CD14-positive monocyte (primary cell): ENCODE data around the gene MAGEA8. TPM values are rescaled to one million over a fixed set of nuclear protein-coding genes. Genes with fewer than 3 reads are reported as not detected.

ENCODE experiments used
- DNase-seq, 3 donors: peaks; one replicate each; pipeline ENCODE4 v3.0.0-alpha.2; 2011 to 2022
- H2AFZ ChIP-seq: 2 replicates; pipeline ENCODE4 v1.6.0; 2012; ENCODE audit warnings: mild to moderate bottlenecking, low read depth, low read length, inconsistent platforms; ENCODE audit not compliant: insufficient read depth, poor library complexity, severe bottlenecking
- H3K27ac ChIP-seq, 2 donors: 1 replicate in 1 of 2; 2 replicates in 1 of 2; pipeline ENCODE4 v1.5.1; 2012 to 2013; ENCODE audit warnings: low read length in 2 of 2, control low read depth in 1 of 2, inconsistent platforms in 1 of 2, low read depth in 1 of 2, mild to moderate bottlenecking in 1 of 2
- H3K27me3 ChIP-seq, 2 donors: one replicate each; pipeline versions ENCODE4 v1.6.0 to v1.6.1; 2011 to 2013; ENCODE audit warnings: low read length in 2 of 2; ENCODE audit not compliant: control insufficient read depth in 2 of 2, insufficient read depth in 2 of 2
- H3K36me3 ChIP-seq, 2 donors: replicated peaks in 1 of 2; 1 replicate in 1 of 2; 2 replicates in 1 of 2; pipeline versions ENCODE4 v1.5.1 to v1.6.1; 2012 to 2013; ENCODE audit warnings: low read length in 2 of 2, control low read depth in 1 of 2, inconsistent platforms in 1 of 2, mild to moderate bottlenecking in 1 of 2; ENCODE audit not compliant: insufficient read depth in 2 of 2, control insufficient read depth in 1 of 2
- H3K4me1 ChIP-seq, 2 donors: 1 replicate in 1 of 2; 2 replicates in 1 of 2; pipeline versions ENCODE4 v1.5.1 to v1.6.1; 2012 to 2013; ENCODE audit warnings: low read length in 2 of 2, control low read depth in 1 of 2, inconsistent platforms in 1 of 2, mild to moderate bottlenecking in 1 of 2, moderate library complexity in 1 of 2; ENCODE audit not compliant: insufficient read depth in 2 of 2, control insufficient read depth in 1 of 2
- H3K4me2 ChIP-seq: replicated peaks from 2 replicates; pipeline ENCODE3; 2012; ENCODE audit warnings: low read length, moderate library complexity, mild to moderate bottlenecking; ENCODE audit not compliant: poor library complexity, severe bottlenecking; ENCODE audit errors: extremely low read depth
- H3K4me3 ChIP-seq, 3 experiments: fragments of 200-600 bp in 1 of 3; sonication (generic) in 1 of 3; replicated peaks in 1 of 3; 1 replicate in 2 of 3; 2 replicates in 1 of 3; pipeline ENCODE4 v1.5.1; 2011 to 2013; ENCODE audit warnings: low read length in 3 of 3, mild to moderate bottlenecking in 3 of 3, control low read depth in 2 of 3, low read depth in 2 of 3, inconsistent platforms in 1 of 3, moderate library complexity in 1 of 3
- H3K79me2 ChIP-seq: 2 replicates; pipeline ENCODE4 v1.6.0; 2012; ENCODE audit warnings: mild to moderate bottlenecking, control low read depth, inconsistent platforms, low read length, moderate library complexity; ENCODE audit not compliant: insufficient read depth
- H3K9ac ChIP-seq: 2 replicates; pipeline ENCODE4 v1.6.0; 2017; ENCODE audit warnings: low read length, mild to moderate bottlenecking; ENCODE audit not compliant: insufficient read depth, poor library complexity, severe bottlenecking
- H3K9me3 ChIP-seq, 2 donors: replicated peaks in 1 of 2; 1 replicate in 1 of 2; 2 replicates in 1 of 2; pipeline versions ENCODE4 v1.5.1 to v1.6.1; 2012 to 2013; ENCODE audit warnings: low read length in 2 of 2, control low read depth in 1 of 2; ENCODE audit not compliant: control insufficient read depth in 1 of 2, insufficient read depth in 1 of 2
- H4K20me1 ChIP-seq: 2 replicates; pipeline ENCODE4 v1.6.0; 2012; ENCODE audit warnings: mild to moderate bottlenecking, low read length, control low read depth, moderate library complexity; ENCODE audit not compliant: insufficient read depth
- H3K27ac Mint-ChIP-seq, 7 donors: one replicate each; pipeline ENCODE4 v1.8.0; 2020; ENCODE audit warnings: mild to moderate bottlenecking in 7 of 7, mixed read lengths in 7 of 7, moderate library complexity in 6 of 7, inconsistent platforms in 2 of 7
- H3K27me3 Mint-ChIP-seq, 3 donors: one replicate each; pipeline ENCODE4 v1.8.0; 2021 to 2022; ENCODE audit warnings: low read depth in 3 of 3, mild to moderate bottlenecking in 3 of 3, mixed read lengths in 3 of 3, moderate library complexity in 3 of 3, inconsistent platforms in 1 of 3
- H3K36me3 Mint-ChIP-seq, 2 donors: one replicate each; pipeline ENCODE4 v1.8.0; 2020; ENCODE audit warnings: mixed read lengths in 2 of 2, inconsistent platforms in 1 of 2, mild to moderate bottlenecking in 1 of 2
- H3K4me1 Mint-ChIP-seq: one replicate; pipeline ENCODE4 v1.8.0; 2020; ENCODE audit warnings: mild to moderate bottlenecking, mixed read lengths
- H3K4me3 Mint-ChIP-seq, 2 donors: one replicate each; pipeline ENCODE4 v1.8.0; 2020; ENCODE audit warnings: mild to moderate bottlenecking in 2 of 2, mixed read lengths in 2 of 2, moderate library complexity in 1 of 2
- H3K9me3 Mint-ChIP-seq, 7 donors: one replicate each; pipeline ENCODE4 v1.8.0; 2020 to 2022; ENCODE audit warnings: mixed read lengths in 7 of 7, mild to moderate bottlenecking in 6 of 7, moderate library complexity in 6 of 7, inconsistent platforms in 2 of 7
- CTCF ChIP-seq: fragments of 200-600 bp; IDR thresholded peaks from one replicate; pipeline ENCODE4 v1.8.0; 2022; ENCODE audit warnings: antibody characterized with exemption, mild to moderate bottlenecking
- WGBS: methylation state at CpG from one replicate; pipeline ENCODE4 v1.1.5; 2013; ENCODE audit warnings: missing lambda C conversion rate; ENCODE audit not compliant: insufficient coverage; 5-methylcytosine and 5-hydroxymethylcytosine counted together
- intact Hi-C, 2 donors: fragments of 100-400 bp; cut with micrococcal nuclease; formaldehyde crosslinking; loops; one replicate each; pipeline versions ENCODE4 v1.15.0 to v1.15.1; 2023
- polyA plus RNA-seq, 3 donors: library from polyadenylated mRNA; depleted of rRNA in 1 of 3; unstranded in 2 of 3; stranded (reverse) in 1 of 3; fragments of 300-500 nt in 2 of 3; fragments of >200 nt in 1 of 3; fragmentation: Illumina TruSeq in 2 of 3; gene quantifications; 1 replicate in 2 of 3; 2 replicates in 1 of 3; pipeline ENCODE4 v1.2.3, GENCODE V29; 2012 to 2021

The MAGEA8 gene
- polyA plus RNA-seq, 3 donors = not detected

- Histone ChIP-seq H3K27ac (no peak overlapping the region), H3K4me3 (no peak overlapping the region), H3K4me1 (no peaks in the 10 kb centered on the region), H3K9me3 (no peaks in the 10 kb centered on the region), H4K20me1 (no peaks in the 10 kb centered on the region), H3K27me3 (no peaks in the 10 kb centered on the region), H3K9ac (no peak overlapping the region), H3K4me2 (no peak overlapping the region), H3K36me3 (no peaks in the 10 kb centered on the region), H2AFZ (no peak overlapping the region), H3K79me2 (no peaks in the 10 kb centered on the region)
- 100% methylated on average over 1 of the region's 4 CpGs for WGBS
- Mint-ChIP-seq H3K9me3 (peaks cover 0 to 7% (median 3%) of the 10 kb centered on the region in 7 donors), H3K27ac (peak overlapping the region in 3 of 7 donors; percentile 15 to 31 (median 18)), H3K4me1 (no peaks in the 10 kb centered on the region), H3K4me3 (no peak overlapping the region), H3K36me3 (no peaks in the 10 kb centered on the region), H3K27me3 (peaks cover 0 to 1% (median 0%) of the 10 kb centered on the region in 3 donors)
- no peak for TF ChIP-seq CTCF
- no peak for DNase-seq
- intact Hi-C loops = no loop called here
Observed at GRCh38 chrX:149909324-149910177, 28.6 kb downstream of the MAGEA8 start.

- H3K9me3 Mint-ChIP-seq = peaks cover 0 to 7% (median 3%) of the 10 kb centered on the region in 7 donors
- no peaks in the 10 kb centered on the region for H3K79me2 ChIP-seq
- DNase-seq = no peak
- TF ChIP-seq CTCF = no peak
- no peaks in the 10 kb centered on the region for H4K20me1 ChIP-seq
- WGBS = 100% methylated on average over 2 of the region's 9 CpGs
- no peak overlapping the region for H3K4me3 ChIP-seq
- intact Hi-C loops = no loop called here
- H3K4me3 Mint-ChIP-seq = no peak overlapping the region
- H3K9ac ChIP-seq = no peak overlapping the region
- H3K27me3 ChIP-seq = no peaks in the 10 kb centered on the region
- no peak overlapping the region for H3K4me2 ChIP-seq
- H3K9me3 ChIP-seq = no peaks in the 10 kb centered on the region
- no peak overlapping the region for H2AFZ ChIP-seq
- peak overlapping the region in 1 of 7 donors; percentile 18 for H3K27ac Mint-ChIP-seq
- H3K27me3 Mint-ChIP-seq = no peaks in the 10 kb centered on the region
- H3K27ac ChIP-seq = no peak overlapping the region
- H3K4me1 Mint-ChIP-seq = no peaks in the 10 kb centered on the region
- no peaks in the 10 kb centered on the region for H3K4me1 ChIP-seq
- H3K36me3 Mint-ChIP-seq = no peaks in the 10 kb centered on the region
- no peaks in the 10 kb centered on the region for H3K36me3 ChIP-seq
Observed at GRCh38 chrX:149910178-149910695, 29.3 kb downstream of the MAGEA8 start.
